ENCODE data around the gene CORO1C. TPM values are rescaled to one million over a fixed set of nuclear protein-coding genes. Genes with fewer than 3 reads are reported as not detected.

Gene CORO1C
- polyA plus RNA-seq, 1 experiment, result 532 TPM

DNA sequence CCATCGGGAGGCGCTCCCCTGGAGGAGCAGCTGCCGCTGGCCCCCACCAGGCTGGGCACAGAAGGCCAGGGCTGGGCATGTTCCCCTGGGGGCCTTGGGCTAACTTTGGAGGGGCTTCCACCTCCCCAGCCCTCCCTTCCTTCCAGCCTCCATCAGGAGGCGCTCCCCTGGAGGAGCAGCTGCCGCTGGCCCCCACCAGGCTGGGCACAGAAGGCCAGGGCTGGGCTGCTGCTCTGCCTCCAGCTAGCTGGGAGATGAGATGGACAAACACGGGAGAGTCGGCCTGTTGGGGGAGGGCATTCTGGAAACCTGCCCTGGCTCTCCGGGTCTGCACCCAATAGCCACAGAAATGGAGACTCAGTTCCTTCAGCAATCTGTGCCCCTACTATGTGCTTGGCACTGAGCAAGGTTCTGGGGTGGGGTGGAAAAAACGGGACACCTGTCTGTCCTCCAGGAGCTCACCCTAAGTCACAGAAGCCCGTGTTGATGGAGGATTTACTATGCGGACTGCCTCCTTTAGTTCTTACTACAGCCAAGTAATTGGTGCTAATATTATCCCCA, 39.0 kb upstream of the CORO1C start:
- H3K4me3 ChIP-seq (ENCODE audit: low read depth, low read length), result no peak overlapping the region
- ChIA-PET POLR2A (no interaction called here), CTCF (interaction anchor here (1.4 kb wide), 1 partner anchor 19 kb away, joined by 5 read pairs; no protein-coding TSS in a partner anchor)
- no peak for DNase-seq (ENCODE audit: low read depth)
- TF ChIP-seq, protein P1, sequence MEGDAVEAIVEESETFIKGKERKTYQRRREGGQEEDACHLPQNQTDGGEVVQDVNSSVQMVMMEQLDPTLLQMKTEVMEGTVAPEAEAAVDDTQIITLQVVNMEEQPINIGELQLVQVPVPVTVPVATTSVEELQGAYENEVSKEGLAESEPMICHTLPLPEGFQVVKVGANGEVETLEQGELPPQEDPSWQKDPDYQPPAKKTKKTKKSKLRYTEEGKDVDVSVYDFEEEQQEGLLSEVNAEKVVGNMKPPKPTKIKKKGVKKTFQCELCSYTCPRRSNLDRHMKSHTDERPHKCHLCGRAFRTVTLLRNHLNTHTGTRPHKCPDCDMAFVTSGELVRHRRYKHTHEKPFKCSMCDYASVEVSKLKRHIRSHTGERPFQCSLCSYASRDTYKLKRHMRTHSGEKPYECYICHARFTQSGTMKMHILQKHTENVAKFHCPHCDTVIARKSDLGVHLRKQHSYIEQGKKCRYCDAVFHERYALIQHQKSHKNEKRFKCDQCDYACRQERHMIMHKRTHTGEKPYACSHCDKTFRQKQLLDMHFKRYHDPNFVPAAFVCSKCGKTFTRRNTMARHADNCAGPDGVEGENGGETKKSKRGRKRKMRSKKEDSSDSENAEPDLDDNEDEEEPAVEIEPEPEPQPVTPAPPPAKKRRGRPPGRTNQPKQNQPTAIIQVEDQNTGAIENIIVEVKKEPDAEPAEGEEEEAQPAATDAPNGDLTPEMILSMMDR (IDR thresholded peaks at IDR 0.05; ENCODE audit: insufficient read depth, low read depth, low read length), result no peak
- no peaks in the 10 kb centered on the region for H3K27me3 ChIP-seq (ENCODE audit: control insufficient read depth, insufficient read depth, low read length)
- no peaks in the 10 kb centered on the region for H3K36me3 ChIP-seq (ENCODE audit: control insufficient read depth, insufficient read depth, low read length)

DNA sequence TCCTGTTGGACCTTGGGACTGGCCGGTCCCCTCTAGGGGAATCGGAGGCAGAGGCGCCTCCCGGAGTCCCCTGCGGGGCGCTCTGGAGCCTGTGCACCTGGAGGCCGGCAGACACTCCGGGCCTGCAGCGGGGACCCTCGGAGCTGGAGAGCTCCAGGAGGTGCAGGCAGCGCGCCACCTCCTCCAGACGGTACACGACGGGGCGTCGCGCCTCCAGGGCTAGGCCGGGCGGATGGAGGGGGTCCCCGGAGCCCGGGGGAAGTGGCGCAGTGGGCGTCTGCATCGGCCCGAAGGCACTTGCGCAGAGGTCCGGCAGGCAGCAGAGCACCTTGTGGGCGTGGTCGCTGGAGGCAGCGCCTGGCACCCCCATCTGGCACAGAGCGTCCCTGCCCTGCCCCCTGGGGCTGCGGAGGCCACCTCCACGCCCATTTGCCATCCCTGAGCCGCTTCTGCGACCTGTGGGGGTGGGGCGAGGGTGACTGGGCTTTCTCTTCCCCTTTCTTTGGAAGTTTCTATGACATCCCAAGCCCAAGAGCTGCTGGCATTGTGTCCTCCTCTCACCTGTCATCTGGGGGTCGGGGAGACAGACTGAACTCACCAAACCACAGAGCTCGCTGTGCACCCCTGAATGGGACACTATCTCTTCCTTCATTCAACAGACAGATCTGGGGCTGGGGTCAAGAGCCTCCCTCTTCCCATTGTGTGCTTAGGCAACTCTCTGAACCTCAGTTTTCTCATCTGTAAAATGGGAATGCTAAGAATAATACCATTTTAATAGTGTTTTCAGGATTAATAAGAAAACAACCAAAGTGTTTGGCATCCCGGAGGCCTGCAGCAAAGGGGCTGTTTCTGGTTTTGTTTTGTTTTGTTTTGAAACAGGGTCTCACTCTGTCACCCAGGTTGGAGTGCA, 37.5 kb upstream of the CORO1C start:
- Histone ChIP-seq H3K36me3 (ENCODE audit: control insufficient read depth, insufficient read depth, low read length) (no peaks in the 10 kb centered on the region), H3K4me3 (ENCODE audit: low read depth, low read length) (peak overlapping the region; percentile 17; the same call in 1 of the 2 replicates), H3K27me3 (ENCODE audit: control insufficient read depth, insufficient read depth, low read length) (no peaks in the 10 kb centered on the region)
- TF ChIP-seq, protein P1 (IDR thresholded peaks at IDR 0.05; ENCODE audit: insufficient read depth, low read depth, low read length), result no peak; the same call in 1 of the 2 replicates
- ChIA-PET CTCF (interaction anchor here (0.8 kb wide), 1 partner anchor 9 kb away, joined by 3 read pairs; no protein-coding TSS in a partner anchor), POLR2A (interaction anchor here (0.6 kb wide), 1 partner anchor 89 kb away, joined by 3 read pairs; no protein-coding TSS in a partner anchor)
- no peak for DNase-seq (ENCODE audit: low read depth)

DNA sequence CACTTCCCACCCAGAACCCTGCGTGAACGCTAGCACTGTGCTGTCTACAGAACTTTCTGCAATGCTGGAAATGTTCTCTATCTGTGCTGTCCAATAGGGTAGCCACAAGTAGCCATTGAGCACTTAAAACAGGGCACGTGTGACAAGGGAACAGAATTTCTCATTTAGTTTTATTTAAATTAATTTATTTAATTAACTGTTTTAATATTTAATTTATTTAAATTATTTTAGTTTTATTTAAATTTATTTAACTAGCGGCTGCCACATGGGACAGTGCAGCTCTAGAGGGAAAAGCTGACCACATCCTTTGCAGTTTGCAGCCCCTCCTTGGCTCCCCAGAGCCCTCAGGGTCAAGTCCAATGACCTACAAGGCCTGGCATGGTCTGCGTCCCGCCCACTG, 35.0 kb upstream of the CORO1C start:
- no peaks in the 10 kb centered on the region for H3K27me3 ChIP-seq (ENCODE audit: control insufficient read depth, insufficient read depth, low read length)
- no peak overlapping the region for H3K4me3 ChIP-seq (ENCODE audit: low read depth, low read length)
- POLR2A ChIA-PET, result no interaction called here
- no peaks in the 10 kb centered on the region for H3K36me3 ChIP-seq (ENCODE audit: control insufficient read depth, insufficient read depth, low read length)
- CTCF ChIA-PET, result interaction anchor here (1.2 kb wide), 1 partner anchor 14 kb away, joined by 3 read pairs; no protein-coding TSS in a partner anchor
- DNase-seq (ENCODE audit: low read depth), result no peak
- TF ChIP-seq, protein P1 (IDR thresholded peaks at IDR 0.05; ENCODE audit: insufficient read depth, low read depth, low read length), result no peak

DNA sequence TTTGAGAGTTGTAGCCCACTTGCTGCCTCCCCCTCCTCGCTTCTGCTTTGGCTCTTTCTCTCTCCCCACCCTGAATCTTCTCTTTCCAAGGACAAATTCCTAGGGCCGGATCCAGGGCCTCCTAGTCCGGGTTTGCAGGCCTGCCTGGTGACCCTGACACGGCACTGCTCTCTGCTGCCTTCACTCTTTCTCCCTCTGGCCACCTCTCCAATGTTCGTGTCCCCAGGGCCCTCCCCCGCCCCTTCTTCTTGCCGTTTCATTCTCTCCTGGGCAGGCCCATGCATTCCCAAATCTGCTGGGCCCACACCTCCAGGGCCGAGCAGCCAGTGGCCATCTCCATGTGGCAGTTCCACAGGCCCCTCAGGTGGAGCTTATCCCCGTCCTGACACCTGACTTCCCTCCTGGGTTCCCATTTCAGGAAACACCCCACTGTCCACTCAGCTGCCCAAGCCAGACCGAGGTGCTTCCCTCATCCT, 34.0 kb upstream of the CORO1C start:
- CTCF ChIA-PET, result interaction anchor here (1.2 kb wide), 1 partner anchor 30 kb away, joined by 3 read pairs; no protein-coding TSS in a partner anchor
- Histone ChIP-seq H3K4me3 (ENCODE audit: low read depth, low read length) (no peak overlapping the region), H3K36me3 (ENCODE audit: control insufficient read depth, insufficient read depth, low read length) (no peaks in the 10 kb centered on the region), H3K27me3 (ENCODE audit: control insufficient read depth, insufficient read depth, low read length) (no peaks in the 10 kb centered on the region)
- POLR2A ChIA-PET, result interaction anchor here (0.7 kb wide), 1 partner anchor 32 kb away, joined by 5 read pairs; no protein-coding TSS in a partner anchor
- TF ChIP-seq, protein P1 (IDR thresholded peaks at IDR 0.05; ENCODE audit: insufficient read depth, low read depth, low read length), result no peak
- DNase-seq (ENCODE audit: low read depth), result no peak

Data from BJ (cell line).